Heart left ventricle (tissue), 16 donors: ENCODE results near the gene IL1RN. TPM values are rescaled to one million over a fixed set of nuclear protein-coding genes. Genes with fewer than 3 reads are reported as not detected.

Experiments
- ATAC-seq, 4 donors: fragments of 200-7000 bp; cut with Tn5 transposase; one replicate each; pipeline ENCODE4 v1.9.1; 2020 to 2022; ENCODE audit warnings: moderate library complexity in 4 of 4, mild to moderate bottlenecking in 3 of 4, moderate number of reproducible peaks in 1 of 4
- DNase-seq, 5 donors: peaks; one replicate each; pipeline ENCODE4 v3.0.0-alpha.2; 2020
- H3K27ac ChIP-seq, 12 donors: fragments of 200-600 bp; sonication (generic) in 4 of 12; one replicate each; pipeline versions ENCODE4 v1.5.0 to v1.8.0; 2016 to 2022; ENCODE audit warnings: mild to moderate bottlenecking in 2 of 12
- H3K27me3 ChIP-seq, 9 donors: fragments of 200-600 bp; sonication (generic) in 2 of 9; one replicate each; pipeline versions ENCODE4 v1.5.1 to v1.8.0; 2016 to 2022; ENCODE audit warnings: mild to moderate bottlenecking in 3 of 9
- H3K36me3 ChIP-seq, 9 donors: fragments of 200-600 bp; sonication (generic) in 2 of 9; one replicate each; pipeline versions ENCODE4 v1.5.0 to v1.8.0; 2018 to 2022; ENCODE audit warnings: mild to moderate bottlenecking in 2 of 9
- H3K4me1 ChIP-seq, 12 donors: fragments of 200-600 bp; sonication (generic) in 4 of 12; one replicate each; pipeline versions ENCODE4 v1.5.0 to v1.8.0; 2016 to 2022; ENCODE audit warnings: mild to moderate bottlenecking in 3 of 12
- H3K4me3 ChIP-seq, 12 donors: fragments of 200-600 bp; sonication (generic) in 4 of 12; one replicate each; pipeline versions ENCODE4 v1.5.0 to v1.8.0; 2017 to 2022; ENCODE audit warnings: mild to moderate bottlenecking in 9 of 12, moderate library complexity in 4 of 12
- H3K9me3 ChIP-seq, 12 donors: fragments of 200-600 bp; sonication (generic) in 4 of 12; one replicate each; pipeline versions ENCODE4 v1.5.0 to v1.8.0; 2016 to 2022; ENCODE audit warnings: mild to moderate bottlenecking in 1 of 12
- POLR2A ChIP-seq, 2 donors: fragments of 450-650 bp; IDR thresholded peaks; one replicate each; pipeline ENCODE4 v1.6.1; 2017; ENCODE audit warnings: antibody characterized with exemption in 2 of 2, mild to moderate bottlenecking in 2 of 2, moderate library complexity in 2 of 2
- WGBS, 4 donors: extraction: QIAGEN DNeasy Blood & Tissue Kit in 2 of 4; methylation state at CpG; one replicate each; pipeline versions ENCODE4 v1.1.5 to v1.1.7; 2013 to 2018; 5-methylcytosine and 5-hydroxymethylcytosine counted together
- intact Hi-C, 10 donors: fragments of 100-400 bp; cut with DNase I; formaldehyde crosslinking; loops; one replicate each; pipeline versions ENCODE4 v1.11.1 to v1.14.2; 2022
- polyA plus RNA-seq, 2 donors: library from polyadenylated mRNA; stranded (reverse); fragments of 200-250 nt; gene quantifications; one replicate each; pipeline ENCODE4 v1.2.3, GENCODE V29; 2013
- total RNA-seq, 9 donors: library from RNA; depleted of rRNA in 2 of 9; stranded (reverse); fragments of >200 nt in 2 of 9; fragmentation: NEBNext Ultra II Directional in 3 of 9; extraction: Animal tissue kit (Norgen Biotek cat#: 25700) in 3 of 9; gene quantifications; one replicate each; pipeline versions ENCODE4 v1.1.0 to v1.2.4, GENCODE V29; 2016 to 2023
- TF ChIP-seq, protein P1 (sequence below), 12 donors: fragments of 200-600 bp; sonication (generic) in 4 of 12; IDR thresholded peaks; one replicate each; pipeline versions ENCODE4 v1.5.0 to v1.8.0; 2018 to 2022; ENCODE audit warnings: antibody characterized with exemption in 12 of 12, mild to moderate bottlenecking in 5 of 12
- donor health status: ischemic (EF 13 %, LVEDD 7.1; RV severe dilation, severe dysfunction).
- donor health status: healthy with polysubstance abuse.
- donor health status: DM: no; HTN: yes; CAD: no.
- donor health status: DM: no; HTN: no; CAD: no.
- donor health status: ischemic (EF 25% LVEDD 6.9; RV normal size, moderate dysfunction).
- donor health status: ischemic (EF 25% LVEDD 5.7; RV mildly dilated, moderate dysfunction).
- donor health status: healthy.
- donor health status: DM: yes; HTN: yes; CAD: no.
- donor health status: ischemic (EF 35%, LVEDD 5.7; RV mildly dilated, moderate dysfunction).
- donor health status: nonischemic (EF 11% LVEDD 7.7; RV severe dilation, severe dysfunction).
- donor health status: DM: yes; HTN: yes; CAD: no.
- donor health status: PGD.
- donor health status: ischemic (EF 29% LVEDD 5.4; RV normal size, mild dysfunction).
- donor health status: nonischemic (EF 23%, LVEDD 6.1; RV moderate dilation, normal function).

IL1RN gene
- total and polyA plus RNA-seq, 11 donors, result 0.16 to 11.4 (median 0.99) TPM

GRCh38 chr2:113098532-113098931, 28.9 kb upstream of the IL1RN start:
- no peak overlapping the region for H3K4me3 ChIP-seq
- DNase-seq (no peak), ATAC-seq (no peak)
- H3K27me3 ChIP-seq, result peaks cover 0 to 4% (median 0%) of the 10 kb centered on the region in 9 donors
- intact Hi-C loops, result no loop called here
- no peaks in the 10 kb centered on the region for H3K36me3 ChIP-seq
- H3K27ac ChIP-seq, result no peak overlapping the region
- no peak for TF ChIP-seq POLR2A (IDR thresholded peaks at IDR 0.05)
- TF ChIP-seq, protein P1, sequence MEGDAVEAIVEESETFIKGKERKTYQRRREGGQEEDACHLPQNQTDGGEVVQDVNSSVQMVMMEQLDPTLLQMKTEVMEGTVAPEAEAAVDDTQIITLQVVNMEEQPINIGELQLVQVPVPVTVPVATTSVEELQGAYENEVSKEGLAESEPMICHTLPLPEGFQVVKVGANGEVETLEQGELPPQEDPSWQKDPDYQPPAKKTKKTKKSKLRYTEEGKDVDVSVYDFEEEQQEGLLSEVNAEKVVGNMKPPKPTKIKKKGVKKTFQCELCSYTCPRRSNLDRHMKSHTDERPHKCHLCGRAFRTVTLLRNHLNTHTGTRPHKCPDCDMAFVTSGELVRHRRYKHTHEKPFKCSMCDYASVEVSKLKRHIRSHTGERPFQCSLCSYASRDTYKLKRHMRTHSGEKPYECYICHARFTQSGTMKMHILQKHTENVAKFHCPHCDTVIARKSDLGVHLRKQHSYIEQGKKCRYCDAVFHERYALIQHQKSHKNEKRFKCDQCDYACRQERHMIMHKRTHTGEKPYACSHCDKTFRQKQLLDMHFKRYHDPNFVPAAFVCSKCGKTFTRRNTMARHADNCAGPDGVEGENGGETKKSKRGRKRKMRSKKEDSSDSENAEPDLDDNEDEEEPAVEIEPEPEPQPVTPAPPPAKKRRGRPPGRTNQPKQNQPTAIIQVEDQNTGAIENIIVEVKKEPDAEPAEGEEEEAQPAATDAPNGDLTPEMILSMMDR (IDR thresholded peaks at IDR 0.05), result no peak
- peaks cover 0 to 19% (median 0%) of the 10 kb centered on the region in 12 donors for H3K9me3 ChIP-seq
- H3K4me1 ChIP-seq, result peaks cover 0 to 13% (median 0%) of the 10 kb centered on the region in 12 donors
- 84 to 94% (median 93%) methylated on average over 5 to 6 of the region's 6 CpGs for WGBS, 4 donors

GRCh38 chr2:113102133-113102532, 25.3 kb upstream of the IL1RN start:
- no peaks in the 10 kb centered on the region for H3K36me3 ChIP-seq
- WGBS, 4 donors, result 88 to 99% (median 96%) methylated on average over 2 of the region's 2 CpGs
- no peak overlapping the region for H3K4me3 ChIP-seq
- no peak overlapping the region for H3K27ac ChIP-seq
- H3K27me3 ChIP-seq, result peaks cover 0 to 4% (median 0%) of the 10 kb centered on the region in 9 donors
- DNase-seq, result no peak
- TF ChIP-seq, protein P1 (IDR thresholded peaks at IDR 0.05), result no peak
- no peak for TF ChIP-seq POLR2A (IDR thresholded peaks at IDR 0.05)
- no peak for ATAC-seq
- H3K9me3 ChIP-seq, result peaks cover 0 to 4% (median 0%) of the 10 kb centered on the region in 12 donors
- peaks cover 0 to 12% (median 0%) of the 10 kb centered on the region in 12 donors for H3K4me1 ChIP-seq
- intact Hi-C loops, result no loop called here

DNA sequence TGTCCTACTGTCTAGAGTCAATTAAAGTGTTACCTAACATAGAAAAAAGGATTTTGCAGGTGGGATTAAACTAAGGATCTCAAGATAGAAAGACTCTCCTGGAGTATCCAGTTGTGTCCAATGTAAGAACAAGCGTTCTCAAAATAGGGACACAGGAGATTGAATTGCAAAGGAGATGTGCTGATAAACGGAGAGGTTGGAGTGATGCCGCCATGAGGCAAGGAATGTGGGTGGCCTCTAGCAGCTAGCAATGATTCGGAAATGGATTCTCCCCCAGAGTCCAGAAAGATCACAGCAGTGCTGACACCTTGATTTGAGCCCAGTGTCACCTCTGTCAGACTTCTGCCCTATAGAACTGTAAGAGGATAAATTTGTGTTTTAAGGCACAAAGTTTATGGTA, 24.1 kb upstream of the IL1RN start:
- peaks cover 0 to 15% (median 0%) of the 10 kb centered on the region in 9 donors for H3K27me3 ChIP-seq
- H3K4me1 ChIP-seq, result peaks cover 0 to 2% (median 0%) of the 10 kb centered on the region in 12 donors
- whole genome bisulfite sequencing, 4 donors, result 83 to 92% (median 87%) methylated on average over 4 of the region's 4 CpGs
- no peaks in the 10 kb centered on the region for H3K36me3 ChIP-seq
- intact Hi-C loops, result no loop called here
- DNase-seq, result no peak
- no peak overlapping the region for H3K27ac ChIP-seq
- ATAC-seq, result no peak
- peaks cover 0 to 4% (median 0%) of the 10 kb centered on the region in 12 donors for H3K9me3 ChIP-seq
- TF ChIP-seq POLR2A (IDR thresholded peaks at IDR 0.05), result no peak
- TF ChIP-seq, protein P1 (IDR thresholded peaks at IDR 0.05), result no peak
- H3K4me3 ChIP-seq, result no peak overlapping the region

DNA sequence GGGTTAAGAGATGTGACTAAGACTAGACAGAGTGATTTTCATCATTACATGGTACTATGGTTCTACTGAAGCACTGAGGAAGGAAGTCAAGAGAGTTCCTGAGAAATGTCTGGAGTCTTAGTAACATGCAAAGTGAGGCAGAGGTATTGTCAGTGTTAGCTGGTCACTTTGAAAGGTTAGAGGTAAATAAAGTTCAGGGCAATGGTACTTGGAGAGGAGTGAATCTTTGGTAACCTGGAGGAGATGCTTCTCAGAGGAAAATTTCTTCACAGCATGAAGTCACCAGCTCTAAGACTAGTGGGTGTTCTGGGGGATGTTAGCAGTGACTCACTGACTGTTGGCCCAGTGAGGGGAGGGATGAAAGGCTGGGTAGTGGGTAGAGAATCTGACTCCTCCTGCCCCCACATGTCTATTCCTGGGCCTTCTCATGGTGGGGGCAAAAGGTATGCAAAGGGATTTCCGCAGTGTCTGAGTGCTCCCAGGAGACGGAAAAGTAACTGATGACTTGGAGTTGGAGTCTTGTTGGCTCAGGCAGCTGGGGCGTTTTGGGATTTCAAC, 23.3 kb upstream of the IL1RN start:
- no peak for TF ChIP-seq POLR2A (IDR thresholded peaks at IDR 0.05)
- TF ChIP-seq, protein P1 (IDR thresholded peaks at IDR 0.05), result no peak

More for the DNA sequence above, 23.3 kb upstream of the IL1RN start:
- Histone ChIP-seq H3K9me3 (peaks cover 0 to 4% (median 0%) of the 10 kb centered on the region in 12 donors), H3K4me3 (no peak overlapping the region), H3K36me3 (no peaks in the 10 kb centered on the region), H3K27me3 (peaks cover 0 to 19% (median 4%) of the 10 kb centered on the region in 9 donors), H3K27ac (no peak overlapping the region), H3K4me1 (no peaks in the 10 kb centered on the region)
- no peak for DNase-seq
- 68 to 74% (median 69%) methylated on average over 3 of the region's 3 CpGs for WGBS, 4 donors
- intact Hi-C loops, result no loop called here
- ATAC-seq, result no peak
